GM18909 (cell line): ENCODE measurements around the gene CEP19.
"Not testable (repeated sequence)": the region's sequence is repeated elsewhere in the genome, so short reads cannot be mapped to it uniquely, and the experiment has no call there.

Source experiments
- ATAC-seq: cut with Tn5 transposase; IDR thresholded peaks from one replicate; pipeline ENCODE4 v1.9.1; 2021; ENCODE audit warnings: mild to moderate bottlenecking; ENCODE audit not compliant: unreplicated experiment, poor library complexity

CEP19 gene

GRCh38 chr3:196711838-196712513, at the start of gene CEP19, which contains the start of gene PIGX:
CEP19 (minus strand) TSS chr3:196712250; CDS start chr3:196708657, 3,593 bp downstream.
PIGX (plus strand) TSS chr3:196712377.
- ATAC-seq = peak; percentile 76

- no peak for ATAC-seq
These were observed 46.1 kb upstream of the CEP19 start for GRCh38 chr3:196757876-196758739.

GRCh38 chr3:196756732-196757131, 44.7 kb upstream of the CEP19 start:
- ATAC-seq = no peak

GRCh38 chr3:196754091-196754981, 42.3 kb upstream of the CEP19 start:
- ATAC-seq = no peak

- no peak for ATAC-seq
These were observed 41.2 kb upstream of the CEP19 start for GRCh38 chr3:196753201-196753600.

GRCh38 chr3:196749125-196749524, 37.1 kb upstream of the CEP19 start:
- ATAC-seq = no peak

GRCh38 chr3:196743569-196743968, 31.5 kb upstream of the CEP19 start:
- ATAC-seq = not testable (repeated sequence)

- ATAC-seq = no peak
These were observed 29.3 kb upstream of the CEP19 start for GRCh38 chr3:196741249-196741889.

- no peak for ATAC-seq
These were observed 28.6 kb upstream of the CEP19 start for GRCh38 chr3:196740481-196741248.

- peak; percentile 90 for ATAC-seq
These were observed 27.8 kb upstream of the CEP19 start, which contains the start of gene PAK2 for GRCh38 chr3:196739671-196740480. PAK2 (plus strand) TSS chr3:196739857; CDS start chr3:196782647, 42,790 bp downstream.

- ATAC-seq = no peak
These were observed 25.6 kb upstream of the CEP19 start for GRCh38 chr3:196737655-196738054.

GRCh38 chr3:196736670-196737374, 24.8 kb upstream of the CEP19 start:
- ATAC-seq = no peak

GRCh38 chr3:196735751-196736150, 23.7 kb upstream of the CEP19 start:
- no peak for ATAC-seq

- ATAC-seq = no peak
These were observed 15.0 kb upstream of the CEP19 start for GRCh38 chr3:196726788-196727675.

GRCh38 chr3:196721097-196721496, 9.0 kb upstream of the CEP19 start:
- no peak for ATAC-seq

GRCh38 chr3:196717162-196717561, 5.1 kb upstream of the CEP19 start:
- peak; percentile 58 for ATAC-seq
